ENCODE measurements around the gene CHID1. TPM values are rescaled to one million over a fixed set of nuclear protein-coding genes. Genes with fewer than 3 reads are reported as not detected.

The CHID1 gene
- total and polyA plus RNA-seq, 9 of the 15 experiments (the other 6 are each of a cell fraction or from before 2014, with no cell fraction given) = 15.1 to 108 (median 39.8) TPM

DNA sequence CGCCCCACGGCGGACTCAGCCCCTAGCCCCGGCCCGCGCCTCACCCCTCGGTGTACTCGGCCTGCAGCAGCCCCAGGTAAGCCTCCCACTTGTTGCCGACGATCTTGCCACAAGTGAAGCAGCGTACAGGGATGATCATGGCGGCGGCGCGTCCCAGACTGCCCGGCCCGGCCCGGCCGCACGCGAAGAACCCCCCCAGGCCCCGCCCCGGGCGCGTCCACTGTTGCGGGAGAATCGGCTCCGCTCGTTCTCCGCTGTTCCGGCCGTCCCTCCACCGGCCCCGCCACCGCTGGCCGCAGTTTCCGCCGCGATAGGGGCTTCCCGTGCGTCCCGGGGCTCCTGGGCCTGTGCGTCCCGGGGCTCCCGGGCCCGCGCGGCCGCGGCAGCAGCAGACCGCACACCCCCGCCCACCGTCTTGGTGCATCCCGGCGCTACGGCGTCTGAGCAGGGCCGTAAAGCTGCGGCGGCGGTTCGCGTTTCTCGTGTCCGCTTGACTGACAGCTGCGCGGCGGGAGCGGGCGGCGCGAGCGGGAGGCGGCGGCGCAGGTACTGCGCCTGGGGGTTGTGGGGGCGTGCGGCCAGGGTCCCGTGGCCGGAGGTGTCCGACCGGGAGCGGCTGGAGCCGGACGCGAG is 68.1 kb downstream of the CHID1 start, which contains the start of the genes POLR2L and TSPAN4 (continued):
- TF ChIP-seq, protein P1, sequence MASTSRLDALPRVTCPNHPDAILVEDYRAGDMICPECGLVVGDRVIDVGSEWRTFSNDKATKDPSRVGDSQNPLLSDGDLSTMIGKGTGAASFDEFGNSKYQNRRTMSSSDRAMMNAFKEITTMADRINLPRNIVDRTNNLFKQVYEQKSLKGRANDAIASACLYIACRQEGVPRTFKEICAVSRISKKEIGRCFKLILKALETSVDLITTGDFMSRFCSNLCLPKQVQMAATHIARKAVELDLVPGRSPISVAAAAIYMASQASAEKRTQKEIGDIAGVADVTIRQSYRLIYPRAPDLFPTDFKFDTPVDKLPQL (IDR thresholded peaks at IDR 0.05; ENCODE audit: extremely low read depth, insufficient read length) = no peak
- TF ChIP-seq CAMTA2 (CRISPR knock-in tag; conservative IDR thresholded peaks at IDR 0.05) (no peak), ZNF583 (CRISPR knock-in tag; IDR thresholded peaks at IDR 0.05) (0 out of 2 replicates have a peak, but pooled peaks have one; percentile 12), KDM5B (IDR thresholded peaks at IDR 0.05; ENCODE audit: insufficient replicate concordance, low read depth, low read length) (peak; percentile 99), EWSR1 (IDR thresholded peaks at IDR 0.05; ENCODE audit: borderline replicate concordance, low read depth, partially characterized antibody) (no peak), EGR1 (conservative IDR thresholded peaks at IDR 0.05) (peak; percentile 71), U2AF1 (optimal IDR thresholded peaks at IDR 0.05; ENCODE audit: low read depth, low read length) (peak; percentile 84), LEF1 (IDR thresholded peaks at IDR 0.05) (no peak), C11orf30 (IDR thresholded peaks at IDR 0.05; ENCODE audit: low read depth) (peak; percentile 55; the same call in 1 of the 2 replicates), ZBTB17 (CRISPR knock-in tag; IDR thresholded peaks at IDR 0.05) (peak; percentile 40; the same call in 1 of the 2 replicates), ZNF3 (CRISPR knock-in tag; IDR thresholded peaks at IDR 0.05) (no peak), ZNF239 (CRISPR knock-in tag; IDR thresholded peaks at IDR 0.05) (0 out of 2 replicates have a peak, but pooled peaks have one; percentile 15), FUS (optimal IDR thresholded peaks at IDR 0.05; ENCODE audit: low read depth, low read length) (peak; percentile 65), ATF7 (IDR thresholded peaks at IDR 0.05) (peak; percentile 100)
- TF ChIP-seq, protein P2, sequence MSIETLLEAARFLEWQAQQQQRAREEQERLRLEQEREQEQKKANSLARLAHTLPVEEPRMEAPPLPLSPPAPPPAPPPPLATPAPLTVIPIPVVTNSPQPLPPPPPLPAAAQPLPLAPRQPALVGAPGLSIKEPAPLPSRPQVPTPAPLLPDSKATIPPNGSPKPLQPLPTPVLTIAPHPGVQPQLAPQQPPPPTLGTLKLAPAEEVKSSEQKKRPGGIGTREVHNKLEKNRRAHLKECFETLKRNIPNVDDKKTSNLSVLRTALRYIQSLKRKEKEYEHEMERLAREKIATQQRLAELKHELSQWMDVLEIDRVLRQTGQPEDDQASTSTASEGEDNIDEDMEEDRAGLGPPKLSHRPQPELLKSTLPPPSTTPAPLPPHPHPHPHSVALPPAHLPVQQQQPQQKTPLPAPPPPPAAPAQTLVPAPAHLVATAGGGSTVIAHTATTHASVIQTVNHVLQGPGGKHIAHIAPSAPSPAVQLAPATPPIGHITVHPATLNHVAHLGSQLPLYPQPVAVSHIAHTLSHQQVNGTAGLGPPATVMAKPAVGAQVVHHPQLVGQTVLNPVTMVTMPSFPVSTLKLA (conservative IDR thresholded peaks at IDR 0.05) = peak; percentile 59 to 87
- TF ChIP-seq, protein P3, sequence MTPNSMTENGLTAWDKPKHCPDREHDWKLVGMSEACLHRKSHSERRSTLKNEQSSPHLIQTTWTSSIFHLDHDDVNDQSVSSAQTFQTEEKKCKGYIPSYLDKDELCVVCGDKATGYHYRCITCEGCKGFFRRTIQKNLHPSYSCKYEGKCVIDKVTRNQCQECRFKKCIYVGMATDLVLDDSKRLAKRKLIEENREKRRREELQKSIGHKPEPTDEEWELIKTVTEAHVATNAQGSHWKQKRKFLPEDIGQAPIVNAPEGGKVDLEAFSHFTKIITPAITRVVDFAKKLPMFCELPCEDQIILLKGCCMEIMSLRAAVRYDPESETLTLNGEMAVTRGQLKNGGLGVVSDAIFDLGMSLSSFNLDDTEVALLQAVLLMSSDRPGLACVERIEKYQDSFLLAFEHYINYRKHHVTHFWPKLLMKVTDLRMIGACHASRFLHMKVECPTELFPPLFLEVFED (CRISPR knock-in tag; conservative IDR thresholded peaks at IDR 0.05) = no peak
- TF ChIP-seq, protein P4, sequence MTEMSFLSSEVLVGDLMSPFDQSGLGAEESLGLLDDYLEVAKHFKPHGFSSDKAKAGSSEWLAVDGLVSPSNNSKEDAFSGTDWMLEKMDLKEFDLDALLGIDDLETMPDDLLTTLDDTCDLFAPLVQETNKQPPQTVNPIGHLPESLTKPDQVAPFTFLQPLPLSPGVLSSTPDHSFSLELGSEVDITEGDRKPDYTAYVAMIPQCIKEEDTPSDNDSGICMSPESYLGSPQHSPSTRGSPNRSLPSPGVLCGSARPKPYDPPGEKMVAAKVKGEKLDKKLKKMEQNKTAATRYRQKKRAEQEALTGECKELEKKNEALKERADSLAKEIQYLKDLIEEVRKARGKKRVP (CRISPR knock-in tag; IDR thresholded peaks at IDR 0.05) = 0 out of 2 replicates have a peak, but pooled peaks have one; percentile 14
- TF ChIP-seq, protein P5, sequence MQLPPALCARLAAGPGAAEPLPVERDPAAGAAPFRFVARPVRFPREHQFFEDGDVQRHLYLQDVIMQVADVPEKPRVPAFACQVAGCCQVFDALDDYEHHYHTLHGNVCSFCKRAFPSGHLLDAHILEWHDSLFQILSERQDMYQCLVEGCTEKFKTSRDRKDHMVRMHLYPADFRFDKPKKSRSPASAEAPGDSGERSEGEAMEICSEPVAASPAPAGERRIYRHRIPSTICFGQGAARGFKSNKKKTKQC (CRISPR knock-in tag; IDR thresholded peaks at IDR 0.05) = peak; percentile 77; the same call in 1 of the 2 replicates
- TF ChIP-seq, protein P6, sequence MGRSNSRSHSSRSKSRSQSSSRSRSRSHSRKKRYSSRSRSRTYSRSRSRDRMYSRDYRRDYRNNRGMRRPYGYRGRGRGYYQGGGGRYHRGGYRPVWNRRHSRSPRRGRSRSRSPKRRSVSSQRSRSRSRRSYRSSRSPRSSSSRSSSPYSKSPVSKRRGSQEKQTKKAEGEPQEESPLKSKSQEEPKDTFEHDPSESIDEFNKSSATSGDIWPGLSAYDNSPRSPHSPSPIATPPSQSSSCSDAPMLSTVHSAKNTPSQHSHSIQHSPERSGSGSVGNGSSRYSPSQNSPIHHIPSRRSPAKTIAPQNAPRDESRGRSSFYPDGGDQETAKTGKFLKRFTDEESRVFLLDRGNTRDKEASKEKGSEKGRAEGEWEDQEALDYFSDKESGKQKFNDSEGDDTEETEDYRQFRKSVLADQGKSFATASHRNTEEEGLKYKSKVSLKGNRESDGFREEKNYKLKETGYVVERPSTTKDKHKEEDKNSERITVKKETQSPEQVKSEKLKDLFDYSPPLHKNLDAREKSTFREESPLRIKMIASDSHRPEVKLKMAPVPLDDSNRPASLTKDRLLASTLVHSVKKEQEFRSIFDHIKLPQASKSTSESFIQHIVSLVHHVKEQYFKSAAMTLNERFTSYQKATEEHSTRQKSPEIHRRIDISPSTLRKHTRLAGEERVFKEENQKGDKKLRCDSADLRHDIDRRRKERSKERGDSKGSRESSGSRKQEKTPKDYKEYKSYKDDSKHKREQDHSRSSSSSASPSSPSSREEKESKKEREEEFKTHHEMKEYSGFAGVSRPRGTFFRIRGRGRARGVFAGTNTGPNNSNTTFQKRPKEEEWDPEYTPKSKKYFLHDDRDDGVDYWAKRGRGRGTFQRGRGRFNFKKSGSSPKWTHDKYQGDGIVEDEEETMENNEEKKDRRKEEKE (IDR thresholded peaks at IDR 0.05; ENCODE audit: borderline replicate concordance in 1 of 2, control insufficient read depth in 1 of 2, low read depth in 2 of 2, low read length in 1 of 2) = peak in 1 of 2 experiments; percentile 68; a peak in 1 of 4 replicates
